Measurements from ENCODE around the gene CDH12.

The CDH12 gene

DNA sequence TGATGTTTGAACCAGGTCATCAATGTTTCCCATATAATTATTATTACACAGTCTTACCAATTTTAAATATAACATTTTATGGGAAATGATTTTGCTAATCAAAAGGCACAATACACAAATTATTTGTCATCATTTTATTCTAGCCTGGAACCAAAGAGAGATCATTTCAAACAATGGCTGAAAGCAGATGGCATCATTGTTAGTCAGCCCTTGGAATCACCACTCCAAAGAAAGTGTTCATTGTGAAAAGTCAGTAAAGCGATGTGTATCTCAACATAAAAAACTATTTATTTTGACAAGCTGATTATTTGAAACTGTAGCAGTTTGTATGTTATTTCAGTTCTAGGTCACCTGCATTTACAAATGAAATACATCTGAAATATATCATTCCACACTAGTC, 1068.7 kb downstream of the CDH12 start:
- Mint-ChIP-seq H3K9me3 (peaks cover 11% of the 10 kb centered on the region), H3K36me3 (ENCODE audit: low read depth) (no peaks in the 10 kb centered on the region), H3K27ac (no peak overlapping the region), H3K4me1 (no peaks in the 10 kb centered on the region), H3K4me3 (no peak overlapping the region), H3K27me3 (ENCODE audit: low read depth, poor library complexity) (peaks cover 4% of the 10 kb centered on the region)
- TF ChIP-seq, protein P1, sequence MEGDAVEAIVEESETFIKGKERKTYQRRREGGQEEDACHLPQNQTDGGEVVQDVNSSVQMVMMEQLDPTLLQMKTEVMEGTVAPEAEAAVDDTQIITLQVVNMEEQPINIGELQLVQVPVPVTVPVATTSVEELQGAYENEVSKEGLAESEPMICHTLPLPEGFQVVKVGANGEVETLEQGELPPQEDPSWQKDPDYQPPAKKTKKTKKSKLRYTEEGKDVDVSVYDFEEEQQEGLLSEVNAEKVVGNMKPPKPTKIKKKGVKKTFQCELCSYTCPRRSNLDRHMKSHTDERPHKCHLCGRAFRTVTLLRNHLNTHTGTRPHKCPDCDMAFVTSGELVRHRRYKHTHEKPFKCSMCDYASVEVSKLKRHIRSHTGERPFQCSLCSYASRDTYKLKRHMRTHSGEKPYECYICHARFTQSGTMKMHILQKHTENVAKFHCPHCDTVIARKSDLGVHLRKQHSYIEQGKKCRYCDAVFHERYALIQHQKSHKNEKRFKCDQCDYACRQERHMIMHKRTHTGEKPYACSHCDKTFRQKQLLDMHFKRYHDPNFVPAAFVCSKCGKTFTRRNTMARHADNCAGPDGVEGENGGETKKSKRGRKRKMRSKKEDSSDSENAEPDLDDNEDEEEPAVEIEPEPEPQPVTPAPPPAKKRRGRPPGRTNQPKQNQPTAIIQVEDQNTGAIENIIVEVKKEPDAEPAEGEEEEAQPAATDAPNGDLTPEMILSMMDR (IDR thresholded peaks at IDR 0.05) = no peak
- no peak for DNase-seq

DNA sequence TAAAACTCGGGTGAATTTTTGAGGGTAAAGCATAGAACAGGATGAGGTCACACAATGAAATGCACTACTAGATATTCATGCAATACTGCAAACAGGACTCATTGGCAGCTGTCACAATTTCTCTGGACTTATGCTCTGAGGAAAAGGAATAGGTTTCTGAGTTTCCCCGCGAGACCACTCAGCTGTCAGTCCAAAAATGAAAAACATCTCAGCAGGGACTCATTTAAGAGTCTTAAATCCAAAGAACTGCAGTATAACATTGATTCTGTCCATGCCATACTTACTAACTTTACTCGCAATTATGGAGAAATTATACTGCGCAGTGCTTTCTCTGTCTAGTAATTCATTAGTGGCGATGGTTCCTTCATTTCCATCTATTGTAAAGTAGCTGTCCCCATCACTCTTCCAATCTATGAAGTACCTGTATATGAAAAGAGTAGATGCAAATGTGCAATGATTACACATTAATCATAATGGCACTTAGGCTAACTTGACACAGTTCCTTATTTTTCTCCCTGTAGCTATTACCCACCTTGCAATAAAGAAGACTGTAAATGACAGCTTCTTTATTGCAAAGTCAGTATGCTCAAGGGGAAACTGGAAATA, 1070.0 kb downstream of the CDH12 start:
- TF ChIP-seq, protein P1 (IDR thresholded peaks at IDR 0.05) = no peak
- no peak for DNase-seq
- no peaks in the 10 kb centered on the region for H3K36me3 Mint-ChIP-seq (ENCODE audit: low read depth)
- no peak overlapping the region for H3K4me3 Mint-ChIP-seq
- no peaks in the 10 kb centered on the region for H3K4me1 Mint-ChIP-seq
- H3K27ac Mint-ChIP-seq = no peak overlapping the region
- H3K27me3 Mint-ChIP-seq (ENCODE audit: low read depth, poor library complexity) = peaks cover 4% of the 10 kb centered on the region
- peaks cover 11% of the 10 kb centered on the region for H3K9me3 Mint-ChIP-seq

DNA sequence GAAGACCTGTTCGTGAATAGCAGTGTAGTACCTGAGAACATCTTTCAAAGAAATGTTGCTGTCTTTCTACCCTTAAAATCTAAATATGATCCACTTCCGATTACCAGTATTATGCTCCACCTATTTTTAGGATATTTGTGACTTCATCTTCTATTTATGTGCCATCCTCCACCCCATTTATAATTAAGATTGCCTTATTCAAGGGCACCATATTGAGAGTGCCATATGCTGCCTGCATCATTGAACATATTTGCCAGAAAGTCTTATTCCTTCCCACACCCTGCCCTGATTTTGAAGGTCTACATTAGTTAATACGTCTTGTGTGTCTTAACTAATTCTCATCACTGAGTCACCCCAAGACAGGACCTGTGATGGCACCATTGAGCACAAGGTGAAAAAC, 1076.7 kb downstream of the CDH12 start:
- Mint-ChIP-seq H3K27me3 (ENCODE audit: low read depth, poor library complexity) (peaks cover 4% of the 10 kb centered on the region), H3K9me3 (no peaks in the 10 kb centered on the region), H3K27ac (no peak overlapping the region), H3K4me3 (no peak overlapping the region), H3K4me1 (no peaks in the 10 kb centered on the region), H3K36me3 (ENCODE audit: low read depth) (no peaks in the 10 kb centered on the region)
- TF ChIP-seq, protein P1 (IDR thresholded peaks at IDR 0.05) = no peak
- no peak for DNase-seq

DNA sequence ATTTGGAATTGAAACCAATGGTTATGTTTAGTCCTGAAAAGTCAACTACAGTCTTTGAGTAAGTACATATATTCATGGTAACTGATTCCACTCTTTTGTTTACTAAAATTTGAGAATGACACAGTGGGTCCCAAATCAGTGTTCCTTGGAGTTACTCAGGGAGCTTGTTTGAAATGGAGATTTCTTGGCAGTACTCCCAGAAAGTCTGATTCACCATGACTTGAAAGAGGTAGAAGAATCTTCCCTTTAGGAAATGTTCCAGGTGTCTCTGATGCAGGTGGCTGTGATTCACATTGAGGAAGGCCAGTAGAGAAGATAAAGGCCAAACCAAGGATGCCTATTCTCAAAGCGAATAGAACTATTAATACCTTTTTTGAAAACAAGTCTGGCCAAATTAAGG, 1078.3 kb downstream of the CDH12 start:
- no peaks in the 10 kb centered on the region for H3K4me1 Mint-ChIP-seq
- H3K9me3 Mint-ChIP-seq = no peaks in the 10 kb centered on the region
- DNase-seq = no peak
- no peaks in the 10 kb centered on the region for H3K36me3 Mint-ChIP-seq (ENCODE audit: low read depth)
- H3K4me3 Mint-ChIP-seq = no peak overlapping the region
- H3K27ac Mint-ChIP-seq = no peak overlapping the region
- TF ChIP-seq, protein P1 (IDR thresholded peaks at IDR 0.05) = no peak
- peaks cover 4% of the 10 kb centered on the region for H3K27me3 Mint-ChIP-seq (ENCODE audit: low read depth, poor library complexity)

DNA sequence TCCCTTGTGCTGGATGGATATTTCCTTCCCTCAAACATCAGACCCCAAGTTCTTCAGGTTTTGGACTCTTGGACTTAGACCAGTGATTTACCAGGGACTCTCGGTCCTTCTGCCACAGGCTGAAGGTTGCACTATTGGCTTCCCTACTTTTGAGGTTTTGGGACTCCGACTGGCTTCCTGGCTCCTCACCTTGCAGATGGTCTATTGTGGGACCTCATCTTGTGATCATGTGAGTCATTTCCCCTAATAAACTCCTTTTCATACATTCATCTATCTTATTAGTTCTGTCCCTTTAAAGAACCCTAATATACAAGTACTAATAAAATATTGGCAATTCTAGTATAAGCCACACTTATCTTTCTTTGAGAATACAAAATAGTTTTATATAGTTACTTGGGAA, 1078.9 kb downstream of the CDH12 start:
- Mint-ChIP-seq H3K9me3 (no peaks in the 10 kb centered on the region), H3K36me3 (ENCODE audit: low read depth) (no peaks in the 10 kb centered on the region), H3K27me3 (ENCODE audit: low read depth, poor library complexity) (peaks cover 4% of the 10 kb centered on the region), H3K4me1 (no peaks in the 10 kb centered on the region), H3K4me3 (no peak overlapping the region), H3K27ac (no peak overlapping the region)
- no peak for DNase-seq
- TF ChIP-seq, protein P1 (IDR thresholded peaks at IDR 0.05) = no peak

DNA sequence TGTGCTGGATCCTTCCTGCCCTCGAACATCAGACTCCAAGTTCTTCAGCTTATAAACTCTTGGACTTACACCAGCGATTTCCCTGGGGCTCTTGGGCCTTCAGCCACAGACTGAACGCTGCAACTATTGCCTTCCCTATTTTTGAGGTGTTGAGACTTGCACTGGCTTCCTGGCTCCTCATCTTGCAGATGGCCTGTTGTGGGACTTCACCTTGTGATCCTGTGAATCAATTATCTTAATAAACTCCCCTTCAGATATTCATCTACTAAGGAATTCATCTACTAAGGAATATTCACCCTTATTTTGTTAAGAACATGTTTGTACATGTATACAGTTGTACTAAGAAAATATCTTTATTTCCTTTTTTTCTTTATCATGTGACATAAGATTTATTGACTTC, 1079.7 kb downstream of the CDH12 start:
- TF ChIP-seq, protein P1 (IDR thresholded peaks at IDR 0.05) = no peak
- Mint-ChIP-seq H3K36me3 (ENCODE audit: low read depth) (no peaks in the 10 kb centered on the region), H3K9me3 (no peaks in the 10 kb centered on the region), H3K27ac (no peak overlapping the region), H3K27me3 (ENCODE audit: low read depth, poor library complexity) (peaks cover 4% of the 10 kb centered on the region), H3K4me3 (no peak overlapping the region), H3K4me1 (no peaks in the 10 kb centered on the region)
- no peak for DNase-seq
